Thyroid gland (tissue), 4 donors: ENCODE measurements around the gene SMC2.

Source experiments
- POLR2A ChIP-seq, 2 donors: fragments of 450-650 bp; IDR thresholded peaks; one replicate each; pipeline ENCODE4 v1.6.1; 2017; ENCODE audit warnings: antibody characterized with exemption in 2 of 2, mild to moderate bottlenecking in 2 of 2, moderate library complexity in 1 of 2
- TF ChIP-seq, protein P1 (sequence below), 6 experiments: fragments of 200-600 bp in 3 of 6; fragments of 450-650 bp in 3 of 6; sonication (generic) in 3 of 6; IDR thresholded peaks; one replicate each; pipeline ENCODE4 v1.5.1; 2016 to 2019; ENCODE audit warnings: antibody characterized with exemption in 6 of 6, mild to moderate bottlenecking in 2 of 6, inconsistent platforms in 1 of 6, moderate library complexity in 1 of 6

DNA sequence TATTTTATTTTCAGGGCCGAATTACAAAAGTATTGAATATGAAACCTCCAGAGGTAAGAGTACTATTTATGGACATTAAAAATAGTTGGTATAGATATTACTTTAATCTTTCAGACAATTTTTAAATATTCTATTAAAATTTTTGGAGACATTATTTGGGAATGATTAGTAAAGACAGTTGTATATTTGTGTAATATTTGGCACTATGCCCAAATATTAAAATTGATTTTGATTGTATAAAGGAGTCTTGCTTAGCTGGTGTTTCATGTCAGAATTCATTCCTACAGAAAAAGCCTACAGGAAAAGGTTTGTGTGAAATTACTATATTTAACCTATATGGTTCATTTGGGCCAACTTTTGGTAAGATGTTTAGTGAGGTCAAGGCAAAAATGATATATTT, 5.5 kb downstream of the SMC2 start:
- TF ChIP-seq, protein P1, sequence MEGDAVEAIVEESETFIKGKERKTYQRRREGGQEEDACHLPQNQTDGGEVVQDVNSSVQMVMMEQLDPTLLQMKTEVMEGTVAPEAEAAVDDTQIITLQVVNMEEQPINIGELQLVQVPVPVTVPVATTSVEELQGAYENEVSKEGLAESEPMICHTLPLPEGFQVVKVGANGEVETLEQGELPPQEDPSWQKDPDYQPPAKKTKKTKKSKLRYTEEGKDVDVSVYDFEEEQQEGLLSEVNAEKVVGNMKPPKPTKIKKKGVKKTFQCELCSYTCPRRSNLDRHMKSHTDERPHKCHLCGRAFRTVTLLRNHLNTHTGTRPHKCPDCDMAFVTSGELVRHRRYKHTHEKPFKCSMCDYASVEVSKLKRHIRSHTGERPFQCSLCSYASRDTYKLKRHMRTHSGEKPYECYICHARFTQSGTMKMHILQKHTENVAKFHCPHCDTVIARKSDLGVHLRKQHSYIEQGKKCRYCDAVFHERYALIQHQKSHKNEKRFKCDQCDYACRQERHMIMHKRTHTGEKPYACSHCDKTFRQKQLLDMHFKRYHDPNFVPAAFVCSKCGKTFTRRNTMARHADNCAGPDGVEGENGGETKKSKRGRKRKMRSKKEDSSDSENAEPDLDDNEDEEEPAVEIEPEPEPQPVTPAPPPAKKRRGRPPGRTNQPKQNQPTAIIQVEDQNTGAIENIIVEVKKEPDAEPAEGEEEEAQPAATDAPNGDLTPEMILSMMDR (IDR thresholded peaks at IDR 0.05), result no peak
- TF ChIP-seq POLR2A (IDR thresholded peaks at IDR 0.05), result no peak
